Hematopoietic multipotent progenitor cell (in vitro differentiated cells): Measurements from ENCODE around the gene CNN3. TPM values are rescaled to one million over a fixed set of nuclear protein-coding genes. Genes with fewer than 3 reads are reported as not detected.
"Not testable (repeated sequence)": the region's sequence is repeated elsewhere in the genome, so short reads cannot be mapped to it uniquely, and the experiment has no call there.

Experiments
- DNase-seq, 3 donors: peaks; one replicate each; pipeline ENCODE4 v3.0.0-alpha.2; 2011 to 2015; ENCODE audit warnings: low read depth in 2 of 3, low spot score in 2 of 3
- total RNA-seq: library from RNA; depleted of rRNA; stranded (reverse); fragments of >200 nt; gene quantifications from one replicate; pipeline ENCODE4 v1.2.3, GENCODE V29; 2012

CNN3 gene
- total RNA-seq, 1 donor, result 6.2 TPM

DNA sequence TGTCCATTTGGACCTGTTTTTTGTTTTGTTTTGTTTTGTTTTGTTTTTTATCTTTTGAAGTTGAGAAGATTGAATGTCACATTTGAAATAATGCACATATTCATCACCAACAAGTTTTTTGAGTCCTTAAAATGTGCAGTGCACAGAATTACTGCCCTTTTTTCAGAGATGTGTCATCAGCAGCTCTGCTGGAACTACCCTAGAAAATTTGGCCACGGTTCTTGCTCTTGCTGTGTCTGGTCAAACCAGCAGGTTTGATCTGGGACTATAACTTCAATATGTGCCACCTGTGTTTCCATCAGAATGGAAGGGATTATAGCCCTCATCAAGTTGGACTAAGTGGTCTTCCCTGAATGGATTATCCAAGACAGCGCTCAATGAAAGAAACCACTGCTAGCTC is 24.1 kb upstream of the CNN3 start:
- DNase-seq, result no peak

DNA sequence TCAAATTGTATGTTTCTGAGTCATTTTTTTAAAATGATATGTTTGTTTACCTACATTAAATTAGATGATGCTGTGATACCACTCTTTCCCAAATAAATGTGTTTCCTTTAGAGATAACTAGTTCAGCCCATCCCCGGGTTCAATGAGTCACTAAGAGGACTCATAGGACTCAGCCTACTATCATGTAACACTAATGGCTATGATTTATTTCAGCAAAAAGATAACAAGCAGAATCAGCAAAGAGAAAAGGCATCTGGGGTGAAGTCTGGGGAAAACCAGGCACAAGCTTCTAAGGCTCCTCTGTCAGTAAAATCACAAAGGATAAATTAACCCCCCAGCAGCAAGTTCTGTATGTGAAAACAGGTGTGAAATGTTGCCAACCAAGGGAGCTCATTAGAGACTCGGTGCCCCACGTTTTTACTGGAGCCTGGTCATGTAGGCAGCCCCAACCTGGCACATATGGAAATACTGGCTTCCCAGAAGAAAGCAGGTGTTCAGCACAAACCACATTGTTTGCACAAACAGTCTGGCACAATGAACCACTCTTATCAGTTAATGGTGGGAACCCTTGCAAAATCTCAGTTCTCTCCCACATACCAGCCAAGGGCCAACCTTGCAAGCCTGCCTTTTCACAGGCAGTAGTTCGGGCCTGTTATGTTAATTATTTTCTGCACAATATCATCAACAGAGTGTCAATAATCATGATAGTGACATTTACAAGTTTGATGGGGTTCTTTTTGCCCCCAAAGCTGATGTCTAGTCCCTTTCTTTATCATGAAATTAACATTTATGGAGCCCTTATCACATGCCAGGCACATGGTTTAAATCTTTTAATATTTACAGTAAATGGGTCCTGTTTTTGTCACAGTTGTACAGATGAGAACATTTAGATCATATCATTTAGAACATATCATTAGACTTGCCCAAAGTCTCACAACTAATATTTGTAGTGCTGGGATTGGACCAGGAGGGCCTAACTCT is 23.1 kb upstream of the CNN3 start:
- no peak for DNase-seq

DNA sequence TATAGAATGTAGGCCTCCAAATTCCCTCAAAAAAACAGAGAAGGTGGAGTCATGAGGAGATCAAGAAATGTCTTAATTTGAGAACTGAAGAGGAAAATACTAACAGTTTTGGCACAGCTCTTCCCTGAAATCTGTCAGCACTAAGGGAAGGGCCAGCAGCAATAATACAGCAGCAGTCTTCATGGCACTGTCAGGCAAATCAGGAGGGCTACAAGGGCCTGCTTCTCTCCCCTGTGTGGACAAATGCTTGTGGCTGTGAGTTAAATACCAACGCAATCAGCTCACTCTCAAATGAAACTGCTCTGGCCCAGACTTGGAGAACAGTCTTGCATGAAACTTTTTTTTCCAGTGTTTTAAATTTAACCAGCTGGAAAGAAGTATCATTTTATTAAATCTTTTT is 20.5 kb upstream of the CNN3 start:
- DNase-seq, result no peak

DNA sequence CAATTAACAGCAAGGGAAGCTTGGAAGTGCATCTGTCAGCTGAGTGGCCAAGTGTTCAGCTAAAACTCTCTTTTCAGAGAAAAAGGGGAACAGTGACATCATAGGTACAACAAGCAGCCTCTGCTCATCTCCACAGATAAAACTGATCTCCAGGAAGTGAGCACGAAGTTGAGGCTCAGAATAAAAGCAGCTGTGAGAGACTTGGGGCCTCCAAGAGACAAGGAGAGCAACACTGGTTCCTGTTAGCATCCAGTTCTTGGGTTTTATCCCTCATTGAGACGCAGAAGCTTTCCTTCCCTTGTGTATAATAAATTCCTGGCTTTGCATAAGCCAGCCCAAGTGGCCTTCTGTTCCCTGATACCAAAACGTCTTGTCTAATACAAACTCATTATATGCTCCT is 20.0 kb upstream of the CNN3 start:
- no peak for DNase-seq

DNA sequence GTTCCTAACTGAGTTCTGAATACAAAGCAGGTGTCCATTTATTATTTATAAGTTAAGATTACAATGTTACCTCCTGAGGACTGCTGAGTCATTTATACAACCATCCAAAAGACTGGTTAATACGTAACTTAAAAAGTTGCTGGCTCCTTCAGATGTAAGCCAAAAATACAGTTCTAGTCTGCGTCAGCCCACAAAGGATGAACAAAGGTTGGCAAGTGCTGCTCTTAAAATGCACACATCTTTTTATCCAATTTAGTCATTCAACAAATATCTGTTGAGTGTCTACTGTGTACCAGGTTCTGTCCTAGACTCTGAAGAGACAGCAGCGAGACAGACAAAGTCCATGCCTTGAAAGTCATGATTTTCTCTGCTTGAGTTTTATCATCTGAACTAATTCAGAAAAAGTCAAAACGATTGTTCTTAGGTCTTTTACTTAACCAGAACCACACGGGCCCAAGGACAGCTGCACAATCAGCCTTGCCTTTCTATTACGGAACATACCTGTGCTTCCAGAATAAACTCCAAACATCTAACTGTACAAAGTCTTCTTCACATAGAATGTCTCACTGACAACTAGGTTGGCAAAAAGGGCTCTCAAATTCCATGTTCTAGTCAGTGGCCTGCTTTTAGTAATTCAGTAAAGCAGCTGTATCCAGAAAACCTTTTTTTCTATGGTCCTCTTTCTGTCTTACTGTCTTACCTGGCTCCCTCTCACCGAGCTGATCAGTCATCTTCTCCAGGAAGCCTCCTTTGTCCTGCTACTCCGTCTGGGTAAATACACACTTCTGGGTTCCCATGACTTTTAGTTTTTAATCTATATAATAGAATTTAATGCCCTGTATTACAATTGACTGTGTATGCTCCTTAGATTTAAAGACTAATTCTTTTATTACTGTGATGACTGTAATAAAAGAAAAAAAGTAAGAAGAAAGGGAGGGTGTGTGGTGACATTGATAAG is 15.5 kb upstream of the CNN3 start:
- no peak for DNase-seq

GRCh38 chr1:94941480-94941879 is 14.6 kb upstream of the CNN3 start:
- not testable (repeated sequence) for DNase-seq

DNA sequence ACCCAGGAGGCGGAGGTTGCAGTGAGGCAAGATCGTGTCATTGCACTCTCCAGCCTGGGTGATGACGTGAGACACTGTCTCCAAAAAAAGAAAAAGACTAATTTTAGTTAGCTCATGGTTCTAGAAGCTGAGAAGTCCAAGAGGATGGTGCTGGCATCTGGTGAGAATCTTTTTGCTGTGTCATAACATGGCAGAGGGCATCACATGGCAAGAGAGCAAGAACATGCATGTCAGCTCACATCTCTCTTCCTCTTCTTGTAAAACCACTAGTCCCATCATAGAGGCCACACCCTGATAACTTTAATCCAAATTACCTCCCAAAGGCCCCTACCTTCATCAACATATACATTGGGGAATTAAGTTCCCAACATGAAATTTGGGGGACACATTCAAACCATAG is 13.8 kb upstream of the CNN3 start:
- DNase-seq, result no peak

DNA sequence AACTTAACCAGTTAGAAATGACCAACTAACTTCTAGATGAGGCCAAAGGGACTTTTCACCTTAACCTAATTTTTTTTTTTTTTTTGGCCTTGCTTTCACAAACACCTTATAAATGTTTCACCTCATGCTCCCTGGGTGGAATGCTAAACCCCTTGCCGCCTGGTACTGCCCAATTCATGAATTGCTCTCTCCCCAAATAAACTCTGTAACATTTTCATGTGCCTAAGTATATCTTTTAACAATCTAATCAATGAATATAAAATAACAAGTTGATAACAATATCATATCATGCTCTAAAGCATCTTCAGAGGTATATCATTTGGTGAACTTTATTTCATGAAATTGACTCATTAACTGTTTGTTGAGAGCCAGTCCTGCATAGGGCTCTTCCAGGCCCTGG is 10.9 kb upstream of the CNN3 start:
- DNase-seq, result no peak

DNA sequence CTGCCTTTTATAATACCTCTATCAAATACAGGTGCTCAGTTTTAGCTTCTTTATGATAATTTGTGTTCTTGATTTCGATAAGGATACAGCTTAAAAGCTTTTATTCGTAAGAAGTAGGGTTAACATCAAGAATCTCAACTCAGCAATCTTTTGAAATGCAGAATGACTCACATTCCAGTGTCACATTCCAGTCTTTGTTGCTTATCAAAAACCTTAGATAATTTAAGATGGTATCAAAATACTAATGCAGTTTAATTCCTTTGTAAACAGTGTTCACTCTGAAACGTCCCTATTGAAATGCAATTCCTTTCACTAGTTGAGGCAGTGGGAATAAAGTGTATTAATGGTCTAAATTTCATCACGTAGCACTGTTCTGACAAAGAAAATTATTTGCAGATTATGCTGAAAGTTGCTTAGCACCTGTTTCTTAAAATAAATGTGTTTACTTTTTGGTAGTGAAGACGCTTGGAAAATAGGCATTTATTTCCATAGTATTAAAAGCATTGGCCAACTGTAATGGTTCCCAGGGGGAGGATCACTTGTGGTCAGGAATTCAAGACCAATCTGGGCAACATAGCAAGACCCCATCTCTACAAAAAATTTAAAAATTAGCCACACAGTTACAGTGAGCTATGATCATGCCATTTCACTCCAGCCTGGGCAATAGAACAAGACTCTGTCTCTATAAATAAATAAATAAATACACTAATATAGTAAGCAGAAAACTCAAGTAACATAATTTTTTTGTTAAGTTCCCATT is 10.1 kb upstream of the CNN3 start:
- no peak for DNase-seq

GRCh38 chr1:94935476-94935875 is 8.6 kb upstream of the CNN3 start:
- no peak for DNase-seq

DNA sequence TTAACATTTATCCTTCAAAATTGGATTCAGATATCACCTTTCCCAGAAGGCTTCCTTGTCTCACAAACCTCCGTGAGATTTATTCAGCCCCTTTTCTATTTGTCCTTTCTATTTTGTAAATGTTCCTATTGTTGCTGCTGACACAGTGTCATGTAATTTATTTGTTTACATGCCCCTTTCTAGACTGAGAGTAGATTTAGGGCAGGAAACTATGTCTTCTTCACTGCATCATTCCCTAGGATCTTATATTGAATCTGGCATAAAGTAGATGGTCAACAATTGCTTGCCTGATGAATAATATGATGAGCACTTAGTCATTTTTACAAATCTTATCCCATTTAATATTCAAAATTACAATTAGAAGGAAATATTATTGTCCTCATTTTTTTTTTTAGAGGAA is 8.1 kb upstream of the CNN3 start:
- no peak for DNase-seq

GRCh38 chr1:94934551-94934950 is 7.6 kb upstream of the CNN3 start:
- no peak for DNase-seq

DNA sequence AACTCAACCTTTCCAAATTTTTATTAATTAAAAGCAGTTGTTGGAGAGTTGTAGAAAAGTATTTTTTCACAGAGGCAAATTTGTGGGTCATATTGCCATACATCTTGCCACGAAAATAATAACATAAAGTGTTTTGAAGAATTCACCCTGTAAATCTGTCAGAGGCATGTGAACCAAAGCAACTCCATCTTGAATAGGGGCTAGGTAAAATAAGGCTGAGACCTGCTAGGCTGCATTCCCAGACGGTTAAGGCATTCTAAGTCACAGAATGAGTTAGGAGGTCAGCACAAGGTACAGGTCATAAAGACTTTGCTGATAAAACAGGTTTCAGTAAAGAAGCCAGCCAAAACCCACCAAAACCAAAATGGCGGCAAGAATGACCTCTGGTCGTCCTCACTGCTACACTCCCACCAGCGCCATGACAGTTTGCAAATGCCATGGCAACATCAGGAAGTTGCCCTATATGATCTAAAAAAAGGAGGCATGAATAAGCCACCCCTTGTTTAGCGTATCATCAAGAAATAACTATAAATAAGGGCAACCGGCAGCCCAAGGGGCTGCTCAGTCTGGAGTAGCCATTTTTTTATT is 4.4 kb upstream of the CNN3 start:
- DNase-seq, result no peak

DNA sequence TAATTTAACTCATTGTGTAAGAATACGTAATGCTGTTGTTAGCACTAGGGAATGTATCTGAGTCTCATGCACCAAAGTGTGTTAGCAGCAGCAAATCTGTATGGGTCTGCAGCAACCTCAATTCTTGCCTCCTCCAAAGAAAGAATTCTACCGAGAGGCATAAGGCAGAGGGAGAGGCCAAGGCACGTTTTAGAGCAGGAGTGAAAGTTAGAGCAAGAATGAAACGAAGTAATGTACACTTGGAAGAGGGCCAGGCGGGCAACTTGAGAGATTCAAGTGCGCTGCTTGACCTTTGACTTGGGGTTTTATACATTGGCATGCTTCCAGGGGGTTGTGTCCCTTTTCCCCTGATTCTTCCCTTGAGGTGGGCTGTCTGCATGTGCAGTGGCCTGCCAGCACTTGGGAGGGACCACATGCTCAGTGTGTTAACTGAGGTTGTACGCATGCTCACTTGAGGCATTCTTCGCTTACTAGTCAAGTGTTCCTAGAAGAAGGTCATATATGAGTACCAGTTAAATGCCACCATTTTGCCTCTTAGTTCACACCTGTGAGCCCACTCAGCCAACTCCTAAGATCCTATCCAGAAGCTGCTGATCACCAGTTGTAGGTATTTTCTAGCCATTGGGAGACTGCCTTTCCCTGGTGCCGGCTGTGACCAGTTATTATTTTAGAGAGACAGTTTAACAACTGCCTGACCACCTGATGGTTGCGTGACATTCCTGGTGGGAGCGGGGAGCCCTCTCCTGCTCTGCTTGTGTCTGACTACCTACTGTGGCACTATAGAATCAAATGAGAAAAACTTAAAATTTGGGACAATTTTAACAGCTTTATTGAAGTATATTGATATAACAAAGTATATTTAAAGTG is 2.7 kb upstream of the CNN3 start:
- DNase-seq, result no peak

- no peak for DNase-seq
These were observed 1.5 kb upstream of the CNN3 start for GRCh38 chr1:94928293-94928939.

GRCh38 chr1:94927405-94928175 is 680 bp upstream of the CNN3 start:
- DNase-seq, result no peak

- peak in 2 of 3 donors; percentile 58 to 61 for DNase-seq
These were observed 590 bp downstream of the CNN3 start for GRCh38 chr1:94926126-94926914.
